Stimulated activated CD4-positive, alpha-beta T cell treated with anti-CD3 and anti-CD28 coated beads, TNF-alpha, amount 100 ng/mL, for 4 hours (primary cell): Measurements from ENCODE around the gene ACTRT3.

Experiments used
- DNase-seq, 3 experiments: peaks; one replicate each; pipeline ENCODE4 v3.0.0-alpha.2; 2020; ENCODE audit warnings: low read depth in 3 of 3

Gene ACTRT3

DNA sequence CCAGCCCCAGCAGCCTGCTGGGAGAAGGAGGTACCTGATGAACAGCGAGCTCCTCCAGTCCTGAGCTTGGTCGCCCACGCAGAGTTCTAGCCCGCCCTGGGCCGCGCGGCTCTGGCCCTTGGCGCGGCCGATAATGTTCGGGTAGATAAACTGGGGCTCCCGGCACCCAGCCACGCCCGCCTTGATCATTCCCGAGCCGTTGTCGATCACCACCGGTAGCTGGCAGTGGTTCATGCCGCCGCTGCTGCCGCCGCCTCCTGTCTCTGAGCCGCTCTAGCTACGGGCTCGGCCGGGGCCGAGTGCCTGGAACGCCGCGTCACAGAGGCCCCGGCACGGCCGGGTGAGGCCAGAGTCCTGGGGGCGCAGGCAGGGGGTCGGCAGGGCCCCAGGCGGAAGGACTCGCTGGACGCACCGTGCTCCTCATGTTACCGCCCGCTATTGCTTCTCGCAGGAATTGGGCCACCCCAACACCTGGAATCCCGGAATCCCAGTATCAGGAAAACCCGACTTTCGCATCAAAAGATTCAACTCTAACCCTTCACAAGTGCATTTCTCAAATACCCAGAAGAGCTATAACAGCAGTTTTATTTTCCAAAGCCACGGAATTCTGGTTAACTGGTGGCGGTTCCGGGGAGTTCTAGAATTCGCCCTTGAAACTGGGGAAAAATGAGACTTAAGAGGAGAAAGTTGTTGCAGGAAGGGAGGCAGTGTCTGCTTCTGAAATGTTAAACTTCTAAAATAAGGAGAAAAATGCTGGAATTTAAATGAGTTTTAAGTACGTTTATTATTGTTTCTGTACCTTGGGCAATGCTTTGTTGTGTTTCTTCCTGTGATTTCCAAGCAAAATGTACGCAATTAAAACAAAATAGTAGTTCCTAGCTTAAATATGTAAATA, at the start of gene ACTRT3:
ACTRT3 (minus strand) TSS at position 275 of the 895 bp plus-strand sequence; CDS start at position 234, 41 bp downstream.
- peak; percentile 37 to 44 (median 38) for DNase-seq

DNA sequence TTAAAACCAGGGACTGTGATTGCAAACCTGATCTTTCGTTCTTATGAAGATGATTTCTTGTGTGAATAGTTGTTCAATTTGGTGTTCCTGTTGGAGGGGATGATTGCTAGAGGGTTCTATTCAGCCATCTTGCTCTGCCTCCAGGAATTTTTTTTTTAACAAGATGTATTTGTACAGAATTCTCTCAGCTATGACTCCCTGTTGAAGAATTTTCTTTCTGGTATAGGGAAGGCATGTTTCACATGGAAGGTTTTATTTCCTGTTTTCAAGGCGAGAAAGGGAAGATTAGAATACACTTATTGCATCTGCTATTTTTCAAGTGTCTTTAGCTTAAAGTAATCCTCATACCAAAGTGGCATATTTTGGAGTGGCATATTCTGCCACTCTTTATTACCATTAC, 49.0 kb upstream of the ACTRT3 start:
- no peak for DNase-seq

DNA sequence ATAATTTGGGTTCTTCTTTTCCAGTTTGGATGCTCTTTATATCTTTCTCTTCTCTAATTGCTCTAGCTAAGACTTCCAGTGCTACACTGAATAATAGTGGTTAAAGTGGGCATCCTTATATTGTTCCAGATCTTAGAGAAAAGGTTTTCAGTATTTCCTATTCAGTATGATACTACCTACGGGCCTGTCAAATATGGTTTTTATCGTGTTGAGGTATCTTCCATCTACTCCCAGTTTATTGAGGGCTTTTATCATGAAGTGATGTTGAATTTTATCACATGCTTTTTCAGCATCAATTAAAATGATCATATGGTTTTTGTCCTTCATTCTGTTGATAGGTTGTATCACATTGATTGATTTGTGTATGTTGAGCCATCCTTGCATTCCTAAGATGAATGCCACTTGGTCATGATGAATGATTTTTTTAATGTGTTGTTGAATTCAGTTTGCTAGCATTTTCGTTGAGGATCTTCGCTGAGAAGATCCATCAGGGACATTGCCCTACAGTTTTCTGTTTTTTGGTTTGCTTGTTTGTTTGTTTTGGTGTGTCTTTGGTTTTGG, 46.3 kb upstream of the ACTRT3 start:
- no peak for DNase-seq

DNA sequence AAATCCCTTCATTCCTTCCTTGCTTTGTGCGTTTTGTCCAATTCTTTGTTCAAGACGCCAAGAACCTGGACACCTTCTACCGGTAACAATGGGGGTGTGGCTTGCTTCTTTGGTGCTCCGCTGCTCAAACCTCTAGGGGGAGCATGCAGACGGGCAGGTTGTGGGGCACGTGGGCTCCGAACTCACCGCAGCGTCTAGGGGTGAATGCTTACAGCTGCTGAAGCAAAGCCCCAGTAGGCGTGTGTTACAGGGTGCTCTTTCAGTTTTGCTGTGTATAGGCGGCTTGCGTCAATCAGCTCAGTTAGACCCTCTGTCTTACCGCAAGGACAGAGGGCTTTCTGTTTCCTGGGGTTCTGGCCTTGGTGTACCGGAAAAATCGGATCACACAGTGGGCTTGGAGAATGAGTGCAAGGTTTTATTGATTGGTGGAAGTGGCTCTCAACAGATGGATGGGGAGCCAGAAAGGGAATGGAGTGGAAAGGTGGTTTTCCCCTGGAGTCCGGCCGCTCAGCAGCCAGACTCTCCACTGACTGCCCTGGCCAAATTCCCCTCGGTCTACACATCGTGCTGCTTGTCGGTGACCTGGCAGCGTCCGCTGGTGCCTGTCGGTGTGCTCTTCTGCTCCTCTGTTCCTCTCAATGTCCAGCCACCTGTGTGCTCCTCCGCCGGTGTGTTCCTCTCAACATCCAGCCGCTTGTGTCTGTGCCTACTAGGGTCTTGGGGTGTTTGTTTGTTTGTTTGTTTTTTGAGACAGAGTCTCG, 44.6 kb upstream of the ACTRT3 start:
- DNase-seq, result peak; percentile 26 to 66 (median 52)

DNA sequence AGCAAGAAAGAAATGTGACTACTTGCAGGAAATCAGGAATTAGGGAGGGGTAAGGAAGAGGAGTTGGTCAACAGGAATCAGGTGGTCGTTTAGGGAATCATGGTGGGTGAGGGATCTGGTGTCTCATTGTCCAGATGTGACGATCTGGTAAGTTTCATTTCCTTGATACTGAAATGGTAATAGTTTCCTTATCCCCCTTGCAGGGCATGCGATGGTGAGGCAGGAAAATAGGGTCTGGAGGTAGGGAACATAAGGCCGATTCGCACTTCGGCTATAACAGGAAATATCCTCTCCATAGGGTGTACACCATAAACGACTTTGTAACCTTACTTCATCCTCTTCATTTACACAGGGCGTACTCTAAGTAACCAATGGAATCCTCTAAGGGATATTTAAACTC, 43.9 kb upstream of the ACTRT3 start:
- no peak for DNase-seq

DNA sequence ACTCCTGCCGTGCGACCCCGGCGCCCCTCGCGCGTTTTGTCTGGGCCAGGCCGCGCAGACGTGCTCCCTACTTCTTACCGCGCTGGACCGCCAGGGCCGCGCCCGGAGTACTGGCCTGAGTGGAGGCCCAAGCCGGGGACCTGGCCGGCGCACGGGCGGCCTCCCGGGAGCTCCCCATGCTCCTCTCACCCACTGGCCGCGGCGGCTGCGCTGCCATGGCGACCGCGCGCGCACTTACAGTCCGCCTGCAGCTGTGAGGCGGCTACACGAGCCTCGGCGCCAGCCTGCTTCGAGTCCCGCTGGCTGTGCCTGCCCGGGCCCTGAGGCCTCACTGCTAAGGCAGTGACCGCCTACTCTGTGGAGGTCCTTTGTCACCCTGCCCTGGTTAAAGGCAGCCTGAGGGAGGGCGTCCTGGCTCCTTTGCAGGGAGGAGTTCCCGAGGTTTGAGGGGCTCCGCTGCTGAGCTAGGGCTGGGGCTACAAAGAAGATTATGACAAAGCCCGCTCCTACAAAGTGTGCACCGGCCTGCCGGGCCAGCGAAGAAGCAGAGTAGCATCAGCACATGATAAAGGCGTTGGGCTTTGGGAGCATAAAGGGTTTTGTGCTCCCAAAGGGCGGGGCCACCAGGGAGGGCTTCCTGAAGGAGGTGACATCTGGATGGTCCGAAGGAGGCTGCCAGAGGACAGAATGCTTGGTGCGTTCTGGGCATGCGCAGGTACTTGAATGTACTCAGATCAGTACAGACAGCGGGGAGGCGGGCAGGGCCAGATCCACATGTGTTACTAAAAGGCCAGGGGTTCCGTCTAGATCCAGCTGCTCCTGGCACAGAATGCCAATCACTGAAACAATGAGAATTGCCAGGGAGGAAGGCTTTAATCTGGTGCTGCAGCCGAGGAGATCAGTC, 43.2 kb upstream of the ACTRT3 start, which contains the start of the genes LRRC34 and LRRIQ4:
LRRC34 (minus strand) TSS at position 573 of the 904 bp plus-strand sequence; CDS start at position 217, 356 bp downstream.
LRRIQ4 (plus strand) TSS at position 539 of the 904 bp plus-strand sequence. CDS start 9,052 bp downstream, outside the sequence.
- DNase-seq, result peak; percentile 40 to 46 (median 41)

DNA sequence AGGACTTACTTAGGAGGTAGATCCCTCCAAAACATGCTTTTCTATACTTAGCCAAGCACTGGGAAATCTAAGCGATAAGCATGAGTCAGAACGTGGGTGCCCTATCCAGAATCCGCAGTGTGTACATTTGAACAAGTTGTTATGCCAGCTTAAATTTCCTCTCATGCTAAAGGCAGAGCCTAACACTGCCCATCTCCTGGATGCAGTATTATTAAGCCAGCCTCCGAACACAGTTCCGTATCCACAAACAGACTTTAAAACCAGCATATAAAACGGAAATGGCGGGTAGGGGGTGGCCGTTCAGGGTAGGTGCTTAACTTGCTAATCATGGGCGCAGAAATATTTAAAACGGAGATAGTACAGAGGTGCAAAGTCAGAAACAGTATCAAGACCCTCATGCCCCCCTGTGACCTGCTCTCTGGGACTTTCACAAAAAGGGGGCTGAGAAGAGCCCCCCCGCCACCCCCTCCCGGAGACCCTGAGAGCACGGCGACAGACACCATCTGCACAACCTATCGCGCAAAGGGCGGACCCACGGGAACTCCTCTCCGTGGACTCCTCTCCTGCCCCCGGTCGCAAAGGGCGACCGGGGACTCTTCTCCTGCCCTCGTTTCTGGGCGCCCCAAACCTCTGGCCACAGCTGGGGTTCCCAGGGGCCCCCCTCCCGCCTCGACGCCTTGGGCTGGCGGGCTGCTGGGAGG, 42.4 kb upstream of the ACTRT3 start:
- DNase-seq, result no peak

DNA sequence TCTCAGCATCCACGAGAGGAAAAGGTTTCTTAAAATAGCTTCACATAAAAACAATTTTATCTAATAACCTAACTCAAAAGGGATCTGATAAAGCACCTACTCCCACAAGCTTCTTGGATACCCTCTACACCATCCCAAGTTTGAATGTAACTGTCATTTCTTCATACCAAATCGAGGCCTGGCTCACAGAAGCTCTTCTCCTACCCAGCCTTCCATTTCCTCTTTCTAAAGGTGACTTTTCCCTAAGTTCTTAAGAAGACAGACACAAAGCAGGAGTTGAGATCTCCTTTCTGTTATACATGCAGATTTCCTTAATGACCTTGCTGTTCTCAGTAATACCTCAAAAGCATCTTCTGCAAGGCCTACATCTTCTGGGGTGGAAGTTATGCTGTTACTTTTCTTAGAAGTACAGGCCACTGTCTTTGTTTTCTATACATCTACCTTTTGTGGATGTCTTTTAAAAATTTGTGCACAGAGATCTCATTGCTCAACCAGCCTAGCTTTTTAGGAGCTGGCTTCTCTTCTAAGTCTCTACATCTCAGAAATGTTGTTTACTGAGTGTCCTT, 40.0 kb upstream of the ACTRT3 start:
- no peak for DNase-seq

DNA sequence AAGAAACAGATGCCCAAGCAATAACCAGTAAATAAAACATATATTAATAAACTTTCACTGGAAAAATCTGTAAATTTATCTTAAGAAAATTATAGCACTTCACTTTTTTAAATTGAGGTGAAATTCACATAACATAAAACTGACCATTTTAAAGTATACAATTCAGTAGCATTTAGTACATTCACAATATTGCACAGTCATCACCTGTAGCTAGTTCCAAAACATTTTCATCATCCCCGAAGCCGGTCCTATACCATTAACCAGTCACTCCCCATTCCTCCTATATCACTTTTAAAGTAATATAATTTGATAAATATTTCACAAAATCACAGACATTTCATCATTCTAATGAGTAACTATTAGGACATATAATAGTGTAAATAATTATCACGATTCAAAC, 35.3 kb upstream of the ACTRT3 start:
- DNase-seq, result no peak

DNA sequence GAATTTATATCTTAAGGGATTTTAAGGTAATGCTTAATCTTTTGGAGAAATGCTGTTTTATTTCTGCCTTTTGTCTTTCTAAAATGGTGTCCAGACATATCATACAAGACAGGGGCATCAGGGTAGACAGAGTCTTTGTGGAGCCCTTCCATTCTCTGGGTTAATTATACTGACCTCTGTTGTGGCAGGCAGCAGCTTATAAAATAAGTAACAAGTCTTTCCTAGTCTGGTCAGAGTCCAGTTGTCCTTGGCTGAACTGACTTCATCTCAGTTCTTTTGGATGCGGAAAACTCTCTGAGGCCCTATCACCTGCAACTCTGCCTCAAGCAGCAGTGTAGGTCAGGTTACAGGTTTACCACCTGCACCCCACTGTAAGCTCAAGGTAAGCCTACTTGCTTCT, 23.0 kb upstream of the ACTRT3 start:
- no peak for DNase-seq

DNA sequence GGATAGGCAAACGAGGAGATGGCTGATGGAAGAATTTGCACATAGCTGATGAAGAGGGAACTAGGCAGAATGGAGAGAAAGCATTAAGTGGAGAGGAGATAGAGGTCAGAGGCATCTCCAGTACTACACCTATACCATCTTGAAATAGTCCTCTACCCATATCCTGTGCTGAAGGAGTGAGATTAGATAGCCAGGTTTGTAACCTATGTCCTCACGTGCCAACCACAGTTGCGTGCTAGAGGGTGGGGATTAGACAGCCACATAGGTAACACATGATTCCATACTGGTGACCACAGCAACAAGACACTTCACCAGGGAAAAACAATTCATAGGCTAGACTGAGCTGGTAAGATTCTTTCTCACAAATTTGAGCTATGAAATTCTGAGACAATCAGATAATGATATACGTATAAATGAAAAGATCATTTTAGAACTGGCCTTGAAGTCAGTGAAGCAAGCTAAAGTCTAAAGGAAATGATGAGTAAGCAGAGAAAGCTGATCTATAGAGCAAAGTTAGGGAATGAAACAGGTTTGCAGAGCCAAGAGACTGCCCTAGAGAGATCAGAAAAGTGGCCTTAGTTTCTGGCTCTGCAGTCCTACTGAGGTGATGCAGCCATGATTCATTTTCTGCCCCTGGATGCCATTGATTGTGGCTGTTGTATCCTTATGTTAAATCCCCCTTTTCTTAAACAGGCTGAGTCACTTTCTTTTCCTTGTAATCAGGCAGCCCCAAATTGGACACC, 21.5 kb upstream of the ACTRT3 start:
- no peak for DNase-seq

DNA sequence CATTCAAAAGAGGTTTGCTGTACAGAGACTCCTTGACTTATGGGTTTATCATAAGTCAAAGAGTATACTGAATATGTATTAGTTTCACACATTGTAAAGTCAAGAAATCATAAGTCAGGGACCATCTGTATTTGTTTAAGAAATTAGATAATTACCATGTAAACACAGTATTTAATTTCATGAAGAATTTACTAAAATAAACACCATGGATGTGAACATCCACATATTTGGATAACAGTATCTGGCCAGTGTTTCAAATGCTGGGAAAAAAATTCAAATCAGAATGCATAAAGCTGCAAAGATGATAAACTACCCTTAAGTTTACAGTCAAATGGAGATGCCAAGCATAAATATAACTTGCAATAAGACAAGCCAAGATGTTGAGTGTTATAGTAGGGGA, 20.9 kb upstream of the ACTRT3 start:
- DNase-seq, result no peak

DNA sequence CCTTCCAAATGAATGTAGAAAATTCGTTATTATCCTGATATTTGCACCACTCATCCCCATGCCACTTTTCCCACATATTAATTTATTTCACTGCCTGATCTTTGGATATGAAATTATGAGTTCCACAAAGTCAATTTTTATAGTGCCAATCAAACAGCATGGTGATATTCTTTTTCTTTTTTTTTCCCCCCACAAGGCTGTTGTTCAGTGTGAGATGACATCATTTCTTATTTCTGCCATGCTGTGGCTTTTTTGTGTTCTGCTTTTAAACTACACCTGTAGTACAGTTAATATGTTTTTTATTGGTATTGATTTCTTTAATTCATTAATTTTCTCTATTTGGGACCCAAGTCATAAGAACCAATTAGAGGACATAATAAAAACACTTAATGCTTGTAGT, 18.4 kb upstream of the ACTRT3 start:
- DNase-seq, result no peak

DNA sequence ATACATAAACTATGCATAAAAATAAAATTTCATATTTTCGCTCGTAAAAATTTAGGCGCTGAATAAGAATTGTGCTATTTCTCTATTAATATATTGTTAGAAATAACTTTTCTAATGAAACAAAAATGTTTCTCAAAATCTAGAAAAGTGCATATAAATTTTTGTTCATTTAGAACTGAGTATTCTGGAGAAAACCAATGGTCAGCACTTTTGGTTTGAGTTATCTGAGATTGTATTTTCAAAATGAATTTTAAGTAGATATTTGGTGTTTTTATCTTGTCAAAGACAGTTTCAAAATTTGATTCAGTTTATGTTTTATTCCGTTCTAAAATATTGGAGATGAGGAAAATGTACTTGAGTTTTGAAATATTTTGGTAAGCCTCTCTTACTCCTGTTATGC, 17.8 kb upstream of the ACTRT3 start:
- DNase-seq, result no peak

DNA sequence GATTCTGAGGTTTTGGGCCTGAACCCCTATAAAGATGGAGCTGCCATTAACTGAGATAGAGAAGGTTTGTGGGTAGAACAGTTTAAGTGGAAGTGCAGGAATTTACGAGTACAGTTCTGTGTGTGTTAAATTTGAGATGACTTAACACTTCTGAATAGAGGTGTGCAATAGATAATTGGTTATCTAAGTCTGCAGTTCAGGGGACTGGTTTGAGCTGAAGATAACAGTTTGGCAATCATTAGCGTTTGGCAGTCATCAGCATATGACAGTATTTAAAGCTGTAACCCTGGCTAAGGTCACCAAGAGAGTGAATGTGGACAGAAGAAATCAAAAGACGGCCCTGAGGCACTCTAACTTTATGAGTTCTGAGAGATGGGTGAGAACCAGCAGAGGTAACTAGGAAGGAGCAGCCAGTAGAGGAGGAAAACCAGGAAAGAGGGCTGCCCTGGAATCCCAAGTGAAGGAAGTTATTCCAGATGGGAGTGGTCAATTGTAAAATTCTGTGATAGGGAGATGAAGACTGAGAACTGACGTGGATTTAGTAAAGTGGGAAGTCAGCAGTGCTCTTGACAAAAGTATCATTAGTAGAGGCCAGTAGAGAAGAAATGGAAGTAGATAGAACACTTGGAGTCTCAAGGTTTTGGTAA, 12.0 kb upstream of the ACTRT3 start:
- DNase-seq, result no peak

DNA sequence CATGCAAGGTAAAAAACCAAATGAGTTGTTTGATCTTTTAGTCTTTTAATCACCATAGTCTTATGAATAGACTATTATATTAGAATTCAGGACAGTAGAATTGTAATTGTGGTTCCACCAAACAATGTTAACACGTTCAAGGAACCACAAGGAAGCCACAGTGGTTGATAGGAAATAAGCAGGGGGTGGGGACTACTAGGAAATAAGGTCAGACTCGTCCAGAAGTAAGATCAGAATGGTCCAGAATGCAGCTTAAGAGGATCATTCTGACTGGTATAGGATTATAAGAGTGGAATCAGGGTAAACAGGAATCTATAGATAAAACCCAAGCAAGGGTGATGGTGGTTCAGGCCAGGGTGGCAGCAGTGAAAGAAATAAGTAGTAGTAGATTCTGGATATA, 11.4 kb upstream of the ACTRT3 start:
- no peak for DNase-seq

DNA sequence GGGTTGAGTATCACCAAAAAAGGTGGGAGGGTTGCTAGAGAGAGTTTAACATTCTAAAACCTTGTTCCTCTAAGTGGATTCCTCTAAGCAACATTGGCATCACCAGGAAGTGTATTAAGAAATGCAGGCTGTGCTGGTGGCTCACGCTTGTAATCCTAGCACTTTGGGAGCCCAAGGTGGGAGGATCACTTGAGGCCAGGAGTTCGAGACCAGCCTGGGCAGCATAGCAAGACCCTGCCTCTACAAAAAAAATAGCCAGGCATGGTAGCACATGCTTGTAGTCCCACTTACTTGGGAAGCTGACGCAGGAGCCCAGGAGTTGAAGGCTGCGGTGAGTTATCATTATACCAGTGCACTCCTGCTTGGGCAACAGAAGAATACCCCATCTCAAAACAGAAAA, 8.5 kb upstream of the ACTRT3 start:
- DNase-seq, result no peak

DNA sequence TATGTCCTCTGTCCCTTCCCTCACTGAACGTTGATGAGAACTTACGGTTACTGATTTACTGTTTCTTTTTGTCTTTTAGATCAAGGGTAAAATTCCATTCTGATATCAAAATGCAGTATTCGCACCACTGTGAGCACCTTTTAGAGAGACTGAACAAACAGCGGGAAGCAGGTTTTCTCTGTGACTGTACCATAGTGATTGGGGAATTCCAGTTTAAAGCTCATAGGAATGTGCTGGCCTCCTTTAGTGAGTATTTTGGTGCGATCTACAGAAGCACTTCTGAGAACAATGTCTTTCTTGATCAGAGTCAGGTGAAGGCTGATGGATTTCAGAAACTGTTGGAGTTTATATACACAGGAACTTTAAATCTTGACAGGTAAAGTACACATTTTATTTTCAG, 4.8 kb upstream of the ACTRT3 start:
- no peak for DNase-seq
